Stimulated activated CD4-positive, alpha-beta T cell treated with anti-CD3 and anti-CD28 coated beads, Interleukin-2, amount 100 ng/mL, for 24 hours (primary cell): Measurements from ENCODE around the gene XPO6.

Source experiments
- DNase-seq, 2 donors: peaks; one replicate each; pipeline ENCODE4 v3.0.0-alpha.2; 2020

The XPO6 gene

GRCh38 chr16:28149011-28149888, 62.5 kb downstream of the XPO6 start:
- no peak for DNase-seq

GRCh38 chr16:28146536-28146935, 65.2 kb downstream of the XPO6 start:
- DNase-seq, result no peak

- no peak for DNase-seq
Measured at GRCh38 chr16:28145796-28146195, 66.0 kb downstream of the XPO6 start.

- peak in 1 of 2 donors; percentile 41 for DNase-seq
Measured at GRCh38 chr16:28140788-28141618, 70.8 kb downstream of the XPO6 start.

GRCh38 chr16:28139530-28139929, 72.2 kb downstream of the XPO6 start:
- DNase-seq, result no peak

GRCh38 chr16:28136751-28137434, 74.9 kb downstream of the XPO6 start:
- no peak for DNase-seq

GRCh38 chr16:28133666-28134065, 78.1 kb downstream of the XPO6 start:
- DNase-seq, result no peak

- no peak for DNase-seq
Measured at GRCh38 chr16:28131743-28132393, 79.9 kb downstream of the XPO6 start.

GRCh38 chr16:28131181-28131580, 80.6 kb downstream of the XPO6 start:
- no peak for DNase-seq

GRCh38 chr16:28130099-28131088, 81.4 kb downstream of the XPO6 start:
- no peak for DNase-seq

GRCh38 chr16:28126684-28127620, 84.8 kb downstream of the XPO6 start:
- no peak for DNase-seq

GRCh38 chr16:28125592-28125991, 86.2 kb downstream of the XPO6 start:
- no peak for DNase-seq

- DNase-seq, result no peak
Measured at GRCh38 chr16:28121527-28121926, 90.2 kb downstream of the XPO6 start.

- no peak for DNase-seq
Measured at GRCh38 chr16:28120754-28121153, 91.0 kb downstream of the XPO6 start.

- no peak for DNase-seq
Measured at GRCh38 chr16:28118637-28119036, 93.1 kb downstream of the XPO6 start.

GRCh38 chr16:28117168-28117565, 94.6 kb downstream of the XPO6 start:
- peak in 1 of 2 donors; percentile 1 for DNase-seq

GRCh38 chr16:28115866-28116265, 95.9 kb downstream of the XPO6 start:
- DNase-seq, result peak in 1 of 2 donors; percentile 1

- peak in 1 of 2 donors; percentile 15 for DNase-seq
Measured at GRCh38 chr16:28112908-28113307, 98.9 kb downstream of the XPO6 start.

- DNase-seq, result no peak
Measured at GRCh38 chr16:28110977-28111376, 100.8 kb downstream of the XPO6 start.

GRCh38 chr16:28110479-28110878, 101.3 kb downstream of the XPO6 start:
- DNase-seq, result no peak
